GM12878 (cell line): ENCODE data around the gene CENPW. TPM values are rescaled to one million over a fixed set of nuclear protein-coding genes. Genes with fewer than 3 reads are reported as not detected.

Experiments
- ATAC-seq: fragments of 200-7000 bp; cut with Tn5 transposase; 3 replicates; pipeline ENCODE4 v1.9.1; 2020; ENCODE audit warnings: mild to moderate bottlenecking, moderate library complexity
- BruUV-seq: library from RNA; stranded (reverse); fragments of 400-500 nt; replicated peaks from 2 replicates; lab custom pipeline; 2021; lab: Mats Ljungman, UMichigan
- CTCF ChIA-PET: fragments of 300-600 bp; sonication (Branson Sonifier 250); formaldehyde crosslinking; extraction: SDS; loops from one replicate; lab custom pipeline; 2021; ENCODE audit warnings: inconsistent platforms; lab: Yijun Ruan, JAX
- POLR2A ChIA-PET: fragments of 350-600 bp; formaldehyde crosslinking; extraction: SDS; loops from one replicate; lab custom pipeline; 2021; ENCODE audit warnings: inconsistent platforms; lab: Charles Lee
- RAD21 ChIA-PET: fragments of 300-600 bp; sonication (Branson Sonifier 250); formaldehyde crosslinking; loops from one replicate; lab custom pipeline; 2023; ENCODE audit warnings: antibody characterized with exemption; ENCODE audit not compliant: unreplicated experiment; lab: Charles Lee
- SMC1A ChIA-PET: fragments of 300-600 bp; sonication (Branson Sonifier 250); formaldehyde crosslinking; loops from one replicate; lab custom pipeline; 2023; ENCODE audit not compliant: unreplicated experiment, uncharacterized antibody; lab: Charles Lee
- DNase-seq: peaks from one replicate; pipeline ENCODE4 v3.0.0-alpha.2; 2011; ENCODE audit warnings: low read depth, low spot score
- FAIRE-seq: peaks from 3 replicates; lab custom pipeline; 2011; peaks lifted over from hg19 to GRCh38; lab: Jason Lieb, UNC
- H2AFZ ChIP-seq: 2 replicates; pipeline ENCODE4 v1.6.0; 2011; ENCODE audit warnings: low read depth, low read length, control low read depth; ENCODE audit not compliant: control insufficient read depth
- H3K27ac ChIP-seq: 2 replicates; pipeline ENCODE4 v1.5.1; 2011; ENCODE audit warnings: control low read depth; ENCODE audit not compliant: control insufficient read depth, insufficient read depth
- H3K27me3 ChIP-seq, 2 experiments: replicated peaks in 1 of 2; 2 replicates each; pipeline versions ENCODE4 v1.6.0 to v1.6.1; 2011; ENCODE audit warnings: low read length in 1 of 2; ENCODE audit not compliant: control insufficient read depth in 2 of 2, insufficient read depth in 2 of 2
- H3K36me3 ChIP-seq, 2 experiments: 2 replicates each; pipeline ENCODE4 v1.5.1; 2011; ENCODE audit warnings: low read length in 1 of 2; ENCODE audit not compliant: control insufficient read depth in 2 of 2, insufficient read depth in 2 of 2
- H3K4me1 ChIP-seq: 2 replicates; pipeline ENCODE4 v1.6.1; 2011; ENCODE audit warnings: mild to moderate bottlenecking, low read length, moderate library complexity, mixed read lengths; ENCODE audit not compliant: control insufficient read depth, insufficient read depth
- H3K4me2 ChIP-seq: 2 replicates; pipeline ENCODE4 v1.6.0; 2011; ENCODE audit warnings: control low read depth; ENCODE audit not compliant: control insufficient read depth, insufficient read depth
- H3K4me3 ChIP-seq: fragments of 200-600 bp; sonication (generic); 2 replicates; pipeline ENCODE4 v1.5.1; 2016
- H3K79me2 ChIP-seq: 2 replicates; pipeline ENCODE4 v1.6.0; 2011; ENCODE audit warnings: low read length; ENCODE audit not compliant: control insufficient read depth, insufficient read depth
- H3K9ac ChIP-seq: 2 replicates; pipeline ENCODE4 v1.8.0; 2011; ENCODE audit warnings: low read length, control low read depth, mixed read lengths; ENCODE audit not compliant: control insufficient read depth, insufficient read depth
- H3K9me3 ChIP-seq: replicated peaks from 3 replicates; pipeline ENCODE4 v1.5.1; 2011; ENCODE audit warnings: mild to moderate bottlenecking, low read length; ENCODE audit not compliant: control insufficient read depth, insufficient read depth
- H4K20me1 ChIP-seq: 2 replicates; pipeline ENCODE4 v1.6.0; 2011; ENCODE audit not compliant: control insufficient read depth, insufficient read depth
- ASH2L ChIP-seq: fragments of 300-600, 200-600 bp; sonication (generic); IDR thresholded peaks from 2 replicates; pipeline ENCODE4 v1.6.1; 2017; ENCODE audit warnings: low read depth, mild to moderate bottlenecking, borderline replicate concordance
- ATF3 ChIP-seq: IDR thresholded peaks from 2 replicates; pipeline ENCODE4 v1.6.1; 2011; ENCODE audit warnings: low read depth, mild to moderate bottlenecking, low read length, moderate library complexity, borderline replicate concordance; ENCODE audit errors: extremely low read depth
- BHLHE40 ChIP-seq, 2 experiments: fragments of 450-650 bp in 1 of 2; IDR thresholded peaks; 2 replicates each; pipeline ENCODE4 v1.6.1; 2011 to 2017; ENCODE audit warnings: low read depth in 2 of 2, borderline replicate concordance in 1 of 2, improper control_type of control experiment in 1 of 2, low read length in 1 of 2, mild to moderate bottlenecking in 1 of 2
- HDAC6 ChIP-seq: fragments of 200-600 bp; sonication (generic); IDR thresholded peaks from one replicate; pipeline ENCODE4 v1.8.0; 2017; ENCODE audit warnings: antibody characterized with exemption; ENCODE audit not compliant: unreplicated experiment
- IKZF1 ChIP-seq: fragments of 450-650 bp; conservative IDR thresholded peaks from 2 replicates; pipeline ENCODE4 v1.6.1; 2017; ENCODE audit warnings: antibody characterized with exemption, mild to moderate bottlenecking
- IKZF2 ChIP-seq, 2 experiments: fragments of 450-650 bp; IDR thresholded peaks; 2 replicates each; pipeline ENCODE4 v1.6.1; 2017; ENCODE audit warnings: mild to moderate bottlenecking in 2 of 2, moderate library complexity in 2 of 2
- JUND ChIP-seq: IDR thresholded peaks from 2 replicates; pipeline ENCODE4 v1.6.1; 2012; ENCODE audit warnings: low read depth, mild to moderate bottlenecking, low read length, improper control_type of control experiment, moderate library complexity
- MYB ChIP-seq: fragments of 150-350 bp; IDR thresholded peaks from 2 replicates; pipeline ENCODE4 v1.6.1; 2014; ENCODE audit warnings: mild to moderate bottlenecking, low read depth, low read length, borderline replicate concordance
- PBX3 ChIP-seq: IDR thresholded peaks from 2 replicates; pipeline ENCODE4 v1.6.1; 2011; ENCODE audit warnings: mild to moderate bottlenecking, low read depth, low read length, moderate library complexity; ENCODE audit not compliant: insufficient replicate concordance
- PKNOX1 ChIP-seq: fragments of 450-650 bp; IDR thresholded peaks from 2 replicates; pipeline ENCODE4 v1.6.1; 2016; ENCODE audit warnings: mild to moderate bottlenecking
- RAD51 ChIP-seq: fragments of 450-650 bp; IDR thresholded peaks from 2 replicates; pipeline ENCODE4 v1.6.1; 2016; ENCODE audit warnings: moderate library complexity, mild to moderate bottlenecking, inconsistent platforms
- SMAD5 ChIP-seq: IDR thresholded peaks from 2 replicates; pipeline ENCODE4 v1.6.1; 2016; ENCODE audit warnings: antibody characterized with exemption, low read depth
- ZNF622 ChIP-seq: fragments of 450-650 bp; IDR thresholded peaks from 2 replicates; pipeline ENCODE4 v1.6.1; 2017; ENCODE audit warnings: mild to moderate bottlenecking, inconsistent platforms
- WGBS: methylation state at CpG from one replicate; pipeline ENCODE4 v1.1.6; 2016; ENCODE audit warnings: low lambda C conversion rate; ENCODE audit not compliant: insufficient replicate concordance, insufficient coverage; ENCODE audit errors: missing lambda C conversion rate; 5-methylcytosine and 5-hydroxymethylcytosine counted together
- in situ Hi-C: fragments of 300-500 bp; cut with MboI; formaldehyde crosslinking; loops from 9 replicates; pipeline ENCODE4 v1.14.3; 2018; ENCODE audit warnings: mixed read lengths
- intact Hi-C: fragments of 100-400 bp; cut with micrococcal nuclease; formaldehyde crosslinking; loops from one replicate; pipeline ENCODE4 v1.14.2; 2022; ENCODE audit not compliant: unreplicated experiment
- polyA plus RNA-seq, 11 experiments: library from polyadenylated mRNA; depleted of rRNA in 4 of 11; unstranded in 6 of 11; stranded (reverse) in 5 of 11; fragments of >200 nt; fragmentation: Nextera tagmentation in 4 of 11; fragmentation: Illumina TruSeq in 1 of 11; extraction: Ambion mirVana in 4 of 11; extraction: Trizol in 1 of 11; gene quantifications; 1 replicate in 1 of 11; 2 replicates in 10 of 11; pipeline versions ENCODE4 v1.2.1 to v1.2.3, GENCODE V29; 2011 to 2016; ENCODE audit warnings: inconsistent platforms in 2 of 11, missing spikeins in 2 of 11, low read depth in 1 of 11
- total RNA-seq, 4 experiments: library from RNA; depleted of rRNA in 3 of 4; stranded (reverse); fragments of >200 nt in 3 of 4; fragmentation: Illumina TruSeq in 1 of 4; extraction: Trizol in 1 of 4; gene quantifications; 2 replicates each; pipeline versions ENCODE4 v1.2.1 to v1.2.3, GENCODE V29; 2013 to 2021

Gene CENPW
- total and polyA plus RNA-seq, 10 of the 15 experiments (the other 5 are each of a cell fraction or from before 2014, with no cell fraction given) = 27.2 to 283 (median 66.8) TPM

- no peak overlapping the region for H3K27ac ChIP-seq
- ATAC-seq (no peak), FAIRE-seq (no peak), DNase-seq (no peak)
- BruUV-seq = no TSS peak
- TF ChIP-seq PKNOX1 (no peak), ASH2L (no peak), IKZF2 (IDR thresholded peaks at IDR 0.05) (no peak), RAD51 (no peak), ZNF622 (no peak), MYB (no peak), BHLHE40 (IDR thresholded peaks at IDR 0.05; ENCODE audit: borderline replicate concordance in 1 of 2, low read depth in 2 of 2, low read length in 1 of 2) (no peak), SMAD5 (no peak), ATF3 (no peak), JUND (no peak), PBX3 (no peak), IKZF1 (no peak), HDAC6 (no peak)
- POLR2A ChIA-PET = no interaction called here
- intact Hi-C loops = no loop called here
- H3K9me3 ChIP-seq = no peaks in the 10 kb centered on the region
- CTCF ChIA-PET = no interaction called here
- RAD21 ChIA-PET = no interaction called here
- H3K36me3 ChIP-seq = no peaks in the 10 kb centered on the region
- no peak overlapping the region for H3K4me3 ChIP-seq
- no peaks in the 10 kb centered on the region for H4K20me1 ChIP-seq
- no peak overlapping the region for H3K4me2 ChIP-seq
- in situ Hi-C loops = no loop called here
- WGBS = 97% methylated on average over 2 of the region's 2 CpGs
- H2AFZ ChIP-seq = no peak overlapping the region
- no peak overlapping the region for H3K9ac ChIP-seq
- no peaks in the 10 kb centered on the region for H3K79me2 ChIP-seq
- no peaks in the 10 kb centered on the region for H3K27me3 ChIP-seq
- H3K4me1 ChIP-seq = no peaks in the 10 kb centered on the region
- SMC1A ChIA-PET = no interaction called here
These were observed 37.8 kb downstream of the CENPW start for GRCh38 chr6:126377594-126378153.
